Measurements from ENCODE around the gene PLPPR2.

DNA sequence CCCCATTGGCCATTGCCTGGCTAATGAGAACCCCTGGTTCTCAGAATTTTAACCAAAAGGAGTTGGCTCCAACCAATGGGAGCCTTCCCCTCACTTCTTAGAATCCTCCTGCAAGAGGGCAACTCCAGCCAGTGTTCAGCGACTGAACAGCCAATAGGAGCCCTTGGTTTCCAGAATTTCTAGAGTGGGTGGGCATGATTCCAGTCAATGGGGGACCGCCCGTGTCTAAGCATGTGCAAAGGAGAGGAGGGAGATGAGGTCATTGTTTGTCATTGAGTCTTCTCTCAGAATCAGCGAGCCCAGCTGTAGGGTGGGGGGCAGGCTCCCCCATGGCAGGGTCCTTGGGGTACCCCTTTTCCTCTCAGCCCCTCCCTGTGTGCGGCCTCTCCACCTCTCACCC is 9.7 kb downstream of the PLPPR2 start:
- TF ChIP-seq, protein P1, sequence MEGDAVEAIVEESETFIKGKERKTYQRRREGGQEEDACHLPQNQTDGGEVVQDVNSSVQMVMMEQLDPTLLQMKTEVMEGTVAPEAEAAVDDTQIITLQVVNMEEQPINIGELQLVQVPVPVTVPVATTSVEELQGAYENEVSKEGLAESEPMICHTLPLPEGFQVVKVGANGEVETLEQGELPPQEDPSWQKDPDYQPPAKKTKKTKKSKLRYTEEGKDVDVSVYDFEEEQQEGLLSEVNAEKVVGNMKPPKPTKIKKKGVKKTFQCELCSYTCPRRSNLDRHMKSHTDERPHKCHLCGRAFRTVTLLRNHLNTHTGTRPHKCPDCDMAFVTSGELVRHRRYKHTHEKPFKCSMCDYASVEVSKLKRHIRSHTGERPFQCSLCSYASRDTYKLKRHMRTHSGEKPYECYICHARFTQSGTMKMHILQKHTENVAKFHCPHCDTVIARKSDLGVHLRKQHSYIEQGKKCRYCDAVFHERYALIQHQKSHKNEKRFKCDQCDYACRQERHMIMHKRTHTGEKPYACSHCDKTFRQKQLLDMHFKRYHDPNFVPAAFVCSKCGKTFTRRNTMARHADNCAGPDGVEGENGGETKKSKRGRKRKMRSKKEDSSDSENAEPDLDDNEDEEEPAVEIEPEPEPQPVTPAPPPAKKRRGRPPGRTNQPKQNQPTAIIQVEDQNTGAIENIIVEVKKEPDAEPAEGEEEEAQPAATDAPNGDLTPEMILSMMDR (conservative IDR thresholded peaks at IDR 0.05; ENCODE audit: low read length): no peak
- TF ChIP-seq EZH2phosphoT487 (IDR thresholded peaks at IDR 0.05; ENCODE audit: borderline replicate concordance): no peak

All from Loucy (cell line).